HCT116 (cell line): Measurements from ENCODE around the gene TNFAIP3. TPM values are rescaled to one million over a fixed set of nuclear protein-coding genes. Genes with fewer than 3 reads are reported as not detected.

Experiments
- ATAC-seq: fragments of 200-7000 bp; cut with Tn5 transposase; 2 replicates; pipeline ENCODE4 v1.9.1; 2020; ENCODE audit warnings: mild to moderate bottlenecking, moderate library complexity
- BruUV-seq: library from RNA; stranded (reverse); fragments of 400-500 nt; replicated peaks from 2 replicates; lab custom pipeline; 2021; lab: Mats Ljungman, UMichigan
- CTCF ChIA-PET: fragments of 300-600 bp; sonication (Branson Sonifier 250); formaldehyde crosslinking; loops from one replicate; lab custom pipeline; 2021; ENCODE audit warnings: antibody characterized with exemption; lab: Charles Lee
- POLR2A ChIA-PET: fragments of 300-600, 350-600 bp; sonication (Branson Sonifier 250); formaldehyde crosslinking; loops from one replicate; lab custom pipeline; 2021; ENCODE audit warnings: antibody characterized with exemption; lab: Charles Lee
- RAD21 ChIA-PET, 2 experiments: fragments of 300-600 bp; sonication (Branson Sonifier 250); formaldehyde crosslinking; loops; one replicate each; lab custom pipeline; 2023; ENCODE audit warnings: low total read pairs in 2 of 2; ENCODE audit not compliant: uncharacterized antibody in 2 of 2, unreplicated experiment in 2 of 2, low non-redundant PET in 1 of 2; lab: Charles Lee
- DNase-seq: peaks from one replicate; pipeline ENCODE4 v3.0.0-alpha.2; 2010; ENCODE audit warnings: low read depth, low spot score
- H2AFZ ChIP-seq: fragments of 200-600 bp; shearing (Covaris generic), sonication (generic); 2 replicates; pipeline ENCODE4 v1.6.1; 2017; ENCODE audit warnings: low read depth, mixed run types, mixed read lengths, antibody characterized with exemption, low read length; ENCODE audit not compliant: poor library complexity, severe bottlenecking
- H3K27ac ChIP-seq: 2 replicates; pipeline ENCODE4 v1.5.1; 2012; ENCODE audit warnings: low read depth, low read length
- H3K27me3 ChIP-seq: fragments of 200-600 bp; sonication (generic); 2 replicates; pipeline ENCODE4 v1.6.1; 2016; ENCODE audit warnings: mixed run types, low read length, mixed read lengths; ENCODE audit not compliant: insufficient read depth
- H3K36me3 ChIP-seq, 2 experiments: fragments of 200-500 bp in 1 of 2; fragments of 200-600 bp in 1 of 2; sonication (Bioruptor generic) in 1 of 2; sonication (generic) in 1 of 2; 2 replicates each; pipeline versions ENCODE4 v1.5.1 to v1.6.1; 2014 to 2016; ENCODE audit warnings: low read length in 2 of 2, inconsistent platforms in 1 of 2, mixed read lengths in 1 of 2, mixed run types in 1 of 2; ENCODE audit not compliant: insufficient read depth in 2 of 2, control insufficient read depth in 1 of 2
- H3K4me1 ChIP-seq, 2 experiments: fragments of 200-600 bp in 1 of 2; sonication (generic) in 1 of 2; 2 replicates each; pipeline versions ENCODE4 v1.5.1 to v1.6.1; 2012 to 2017; ENCODE audit warnings: low read length in 2 of 2, inconsistent platforms in 1 of 2, mild to moderate bottlenecking in 1 of 2, mixed read lengths in 1 of 2, mixed run types in 1 of 2, moderate library complexity in 1 of 2; ENCODE audit not compliant: insufficient read depth in 2 of 2, control insufficient read depth in 1 of 2
- H3K4me2 ChIP-seq: fragments of 200-600 bp; sonication (generic); 2 replicates; pipeline ENCODE4 v1.6.1; 2017; ENCODE audit warnings: mixed run types, low read length, mixed read lengths
- H3K4me3 ChIP-seq, 2 experiments: fragments of 200-600 bp in 1 of 2; sonication (generic) in 1 of 2; replicated peaks in 1 of 2; 2 replicates each; pipeline ENCODE4 v1.5.1; 2011 to 2016; ENCODE audit warnings: low read length in 2 of 2, control low read depth in 1 of 2, low read depth in 1 of 2, mild to moderate bottlenecking in 1 of 2, mixed read lengths in 1 of 2, mixed run types in 1 of 2
- H3K79me2 ChIP-seq: fragments of 200-600 bp; sonication (generic); 2 replicates; pipeline ENCODE4 v1.6.1; 2017; ENCODE audit warnings: mild to moderate bottlenecking, mixed run types, low read length, moderate library complexity, mixed read lengths; ENCODE audit not compliant: insufficient read depth
- H3K9ac ChIP-seq: fragments of 200-600 bp; sonication (generic); 2 replicates; pipeline ENCODE4 v1.6.1; 2016; ENCODE audit warnings: low read length, mixed read lengths
- H3K9me2 ChIP-seq: fragments of 200-600 bp; sonication (generic), shearing (Covaris generic); 2 replicates; pipeline ENCODE4 v1.6.1; 2017; ENCODE audit warnings: mixed run types, mild to moderate bottlenecking, moderate library complexity; ENCODE audit not compliant: insufficient read depth
- H3K9me3 ChIP-seq, 2 experiments: fragments of 200-500 bp in 1 of 2; fragments of 200-600 bp in 1 of 2; sonication (Bioruptor generic) in 1 of 2; sonication (generic) in 1 of 2; 2 replicates each; pipeline ENCODE4 v1.6.1; 2014 to 2017; ENCODE audit warnings: low read length in 2 of 2, mixed read lengths in 2 of 2, inconsistent platforms in 1 of 2, low read depth in 1 of 2, mild to moderate bottlenecking in 1 of 2, mixed run types in 1 of 2, moderate library complexity in 1 of 2; ENCODE audit not compliant: control insufficient read depth in 1 of 2, insufficient read depth in 1 of 2
- H4K20me1 ChIP-seq: fragments of 200-600 bp; sonication (generic), shearing (Covaris generic); 2 replicates; pipeline ENCODE4 v1.6.1; 2017; ENCODE audit warnings: mixed run types, mild to moderate bottlenecking, moderate library complexity; ENCODE audit not compliant: insufficient read depth
- CBX3 ChIP-seq: IDR thresholded peaks from 2 replicates; pipeline ENCODE4 v1.6.1; 2012; ENCODE audit warnings: low read depth
- CEBPB ChIP-seq: IDR thresholded peaks from 2 replicates; pipeline ENCODE4 v1.6.1; 2012; ENCODE audit warnings: low read depth
- CTCF ChIP-seq, 3 experiments: fragments of 200-600 bp in 1 of 3; sonication (generic) in 1 of 3; IDR thresholded peaks in 2 of 3; conservative IDR thresholded peaks in 1 of 3; 2 replicates each; pipeline ENCODE4 v1.5.1; 2012 to 2017; ENCODE audit warnings: low read depth in 2 of 3, low read length in 2 of 3, antibody characterized with exemption in 1 of 3, borderline replicate concordance in 1 of 3, control low read depth in 1 of 3, mild to moderate bottlenecking in 1 of 3, mixed read lengths in 1 of 3, mixed run types in 1 of 3, moderate library complexity in 1 of 3; ENCODE audit not compliant: insufficient read depth in 1 of 3
- EGR1 ChIP-seq: IDR thresholded peaks from 2 replicates; pipeline ENCODE4 v1.6.1; 2012; ENCODE audit warnings: low read depth
- ELF1 ChIP-seq: IDR thresholded peaks from 2 replicates; pipeline ENCODE4 v1.6.1; 2012; ENCODE audit warnings: low read depth, borderline replicate concordance
- EZH2phosphoT487 ChIP-seq: fragments of 200-600 bp; IDR thresholded peaks from 2 replicates; pipeline ENCODE4 v1.6.1; 2018; ENCODE audit warnings: antibody characterized with exemption, borderline replicate concordance
- FOSL1 ChIP-seq: IDR thresholded peaks from 2 replicates; pipeline ENCODE4 v1.6.1; 2012; ENCODE audit warnings: low read depth
- JUND ChIP-seq: IDR thresholded peaks from 2 replicates; pipeline ENCODE4 v1.6.1; 2012
- POLR2A ChIP-seq: IDR thresholded peaks from 2 replicates; pipeline ENCODE4 v1.7.0; 2011; ENCODE audit warnings: borderline replicate concordance; ENCODE audit not compliant: insufficient read depth, insufficient read length; ENCODE audit errors: extremely low read depth
- POLR2AphosphoS5 ChIP-seq: IDR thresholded peaks from 2 replicates; pipeline ENCODE4 v1.6.1; 2011; ENCODE audit warnings: mild to moderate bottlenecking, low read depth, low read length, moderate library complexity
- RAD21 ChIP-seq: IDR thresholded peaks from 2 replicates; pipeline ENCODE4 v1.6.1; 2012; ENCODE audit warnings: low read depth, mild to moderate bottlenecking
- REST ChIP-seq: IDR thresholded peaks from 2 replicates; pipeline ENCODE4 v1.6.1; 2012; ENCODE audit warnings: low read depth
- SIN3A ChIP-seq: IDR thresholded peaks from 2 replicates; pipeline ENCODE4 v1.6.1; 2012; ENCODE audit warnings: low read depth
- SP1 ChIP-seq: IDR thresholded peaks from 2 replicates; pipeline ENCODE4 v1.6.1; 2012; ENCODE audit warnings: low read depth
- SRF ChIP-seq: IDR thresholded peaks from 2 replicates; pipeline ENCODE4 v1.6.1; 2012; ENCODE audit warnings: low read depth
- TCF7L2 ChIP-seq: IDR thresholded peaks from 2 replicates; pipeline ENCODE4 v1.7.0; 2011; ENCODE audit warnings: borderline replicate concordance, inconsistent platforms; ENCODE audit not compliant: insufficient read depth, insufficient read length; ENCODE audit errors: extremely low read depth
- YY1 ChIP-seq: IDR thresholded peaks from 2 replicates; pipeline ENCODE4 v1.6.1; 2011; ENCODE audit warnings: low read length, low read depth, moderate library complexity, mild to moderate bottlenecking; ENCODE audit not compliant: insufficient replicate concordance; ENCODE audit errors: extremely low read depth
- ZFX ChIP-seq: fragments of 450-650 bp; IDR thresholded peaks from 2 replicates; pipeline ENCODE4 v1.6.1; 2017
- intact Hi-C: fragments of 100-400 bp; cut with micrococcal nuclease; formaldehyde crosslinking; loops from 2 replicates; pipeline ENCODE4 v1.10.0; 2022
- total RNA-seq: library from RNA; stranded (reverse); gene quantifications from one replicate; pipeline ENCODE4 v1.2.1, GENCODE V29; 2021; ENCODE audit not compliant: unreplicated experiment
- TF ChIP-seq, protein P1 (sequence below): IDR thresholded peaks from 2 replicates; pipeline ENCODE4 v1.6.1; 2012
- TF ChIP-seq, protein P2 (sequence below): IDR thresholded peaks from 2 replicates; pipeline ENCODE4 v1.6.1; 2012

TNFAIP3 gene
- total RNA-seq, 1 experiment from 2014 or later = 4.4 TPM

GRCh38 chr6:137852346-137852745 is 14.7 kb upstream of the TNFAIP3 start (continued):
- TF ChIP-seq CBX3 = 0 out of 2 replicates have a peak, but pooled peaks have one; percentile 23
- TF ChIP-seq CEBPB = no peak
- no peak for TF ChIP-seq EZH2phosphoT487
- TF ChIP-seq FOSL1 = no peak
- TF ChIP-seq, protein P1, sequence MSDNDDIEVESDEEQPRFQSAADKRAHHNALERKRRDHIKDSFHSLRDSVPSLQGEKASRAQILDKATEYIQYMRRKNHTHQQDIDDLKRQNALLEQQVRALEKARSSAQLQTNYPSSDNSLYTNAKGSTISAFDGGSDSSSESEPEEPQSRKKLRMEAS = no peak

- Histone ChIP-seq H3K36me3 (no peaks in the 10 kb centered on the region), H3K27me3 (no peaks in the 10 kb centered on the region), H3K27ac (no peak overlapping the region), H3K4me2 (peak overlapping the region; percentile 63), H3K9me3 (no peaks in the 10 kb centered on the region), H4K20me1 (no peaks in the 10 kb centered on the region), H2AFZ (peak overlapping the region; percentile 99), H3K4me3 (no peak overlapping the region), H3K9ac (0 out of 2 replicates have a peak overlapping the region, but pooled peaks have one; percentile 19), H3K4me1 (peaks cover 0 to 42% of the 10 kb centered on the region in 2 experiments; a peak in 3 of 4 replicates), H3K79me2 (no peaks in the 10 kb centered on the region), H3K9me2 (no peaks in the 10 kb centered on the region)
- ChIA-PET POLR2A (no interaction called here), CTCF (interaction anchor here (0.9 kb wide), 1 partner anchor 92 kb away, joined by 3 read pairs; no protein-coding TSS in a partner anchor), RAD21 (no interaction called here)
- TF ChIP-seq SRF = no peak
- TF ChIP-seq, protein P2, sequence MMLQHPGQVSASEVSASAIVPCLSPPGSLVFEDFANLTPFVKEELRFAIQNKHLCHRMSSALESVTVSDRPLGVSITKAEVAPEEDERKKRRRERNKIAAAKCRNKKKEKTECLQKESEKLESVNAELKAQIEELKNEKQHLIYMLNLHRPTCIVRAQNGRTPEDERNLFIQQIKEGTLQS = no peak
- TF ChIP-seq, protein P1 = no peak
- no peak for TF ChIP-seq YY1
- TF ChIP-seq ELF1 = no peak
- no peak for TF ChIP-seq EZH2phosphoT487
- no peak for TF ChIP-seq SP1
- no peak for TF ChIP-seq FOSL1
- TF ChIP-seq POLR2AphosphoS5 = no peak
- no peak for TF ChIP-seq CTCF (IDR thresholded peaks at IDR 0.05 in 2 of 3, conservative IDR thresholded peaks at IDR 0.05 in 1 of 3; ENCODE audit: borderline replicate concordance in 1 of 3, insufficient read depth in 1 of 3, low read depth in 2 of 3, low read length in 2 of 3)
- no peak for TF ChIP-seq SIN3A
- TF ChIP-seq JUND = no peak
- TF ChIP-seq REST = no peak
- no peak for TF ChIP-seq RAD21
- no peak for TF ChIP-seq ZFX
- no peak for TF ChIP-seq EGR1
- TF ChIP-seq TCF7L2 = no peak
- no peak for TF ChIP-seq POLR2A
- DNase-seq (no peak), ATAC-seq (no peak)
- intact Hi-C loops = no loop called here
- no TSS peak for BruUV-seq
Observed at GRCh38 chr6:137852811-137853210, 14.2 kb upstream of the TNFAIP3 start.
